A204.1 (cell line): ENCODE data around the gene NCOR1.
"Not testable (repeated sequence)": the region's sequence is repeated elsewhere in the genome, so short reads cannot be mapped to it uniquely, and the experiment has no call there.

Source experiments
- FAIRE-seq: peaks from 2 replicates; lab custom pipeline; 2012; peaks lifted over from hg19 to GRCh38; lab: Jason Lieb, UNC

Gene NCOR1

DNA sequence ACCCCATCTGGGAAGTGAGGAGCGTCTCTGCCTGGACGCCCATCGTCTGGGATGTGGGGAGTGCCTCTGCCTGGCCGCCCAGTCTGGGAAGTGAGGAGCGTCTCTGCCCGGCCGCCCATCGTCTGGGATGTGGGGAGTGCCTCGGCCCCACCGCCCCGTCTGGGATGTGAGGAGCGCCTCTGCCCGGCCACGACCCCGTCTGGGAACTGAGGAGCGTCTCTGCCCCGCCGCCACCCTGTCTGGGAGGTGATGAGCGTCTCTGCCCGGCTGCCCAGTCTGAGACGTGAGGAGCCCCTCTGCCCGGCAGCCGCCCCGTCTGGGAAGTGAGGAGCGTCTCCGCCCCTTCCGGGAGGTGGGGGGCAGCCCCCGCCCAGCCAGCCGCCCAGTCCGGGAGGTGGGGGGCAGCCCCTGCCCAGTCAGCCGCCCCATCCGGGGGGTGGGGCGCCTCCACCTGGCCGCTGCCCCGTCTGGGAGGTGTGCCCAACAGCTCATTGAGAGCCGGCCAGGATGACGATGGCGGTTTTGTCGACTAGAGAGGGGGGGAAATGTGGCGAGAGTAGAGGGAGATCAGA is 69.9 kb downstream of the NCOR1 start:
- not testable (repeated sequence) for FAIRE-seq

DNA sequence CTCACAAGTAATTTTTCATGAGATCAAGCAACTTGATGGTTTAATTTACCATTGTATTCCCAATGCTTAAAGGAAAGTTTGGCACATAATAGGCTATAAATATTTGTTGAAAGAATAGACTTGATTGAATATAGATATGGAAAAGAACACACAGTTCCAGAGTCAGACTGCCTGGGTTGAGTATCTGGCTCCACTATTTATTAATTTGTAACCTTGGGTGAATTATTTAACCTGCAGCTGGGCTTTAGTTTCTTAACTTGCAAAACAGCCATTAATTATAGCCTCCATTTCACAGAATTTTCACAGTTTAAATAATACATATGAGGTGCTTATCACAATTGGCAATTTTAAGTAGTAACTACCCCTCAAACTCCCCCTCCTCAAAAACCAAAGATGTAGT is 73.6 kb downstream of the NCOR1 start:
- FAIRE-seq, result no peak

DNA sequence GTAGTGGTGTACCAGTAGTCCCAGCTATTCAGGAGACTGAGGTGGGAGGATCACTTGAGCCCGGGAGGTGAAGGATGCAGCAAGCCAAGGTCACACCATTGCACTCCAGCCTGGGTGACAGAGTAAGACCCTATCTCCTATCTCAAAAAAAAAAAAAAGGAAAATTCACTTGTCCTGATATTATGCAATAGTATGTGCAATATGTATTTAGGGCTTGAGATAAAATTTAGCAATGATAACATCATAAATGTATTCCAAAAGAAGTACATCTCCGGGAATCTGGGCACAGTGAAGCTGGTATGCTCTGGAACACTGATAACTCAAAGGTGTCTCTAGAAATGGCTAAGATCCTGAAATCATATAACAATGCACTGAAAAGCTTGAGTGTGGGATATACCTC is 74.5 kb downstream of the NCOR1 start:
- no peak for FAIRE-seq

DNA sequence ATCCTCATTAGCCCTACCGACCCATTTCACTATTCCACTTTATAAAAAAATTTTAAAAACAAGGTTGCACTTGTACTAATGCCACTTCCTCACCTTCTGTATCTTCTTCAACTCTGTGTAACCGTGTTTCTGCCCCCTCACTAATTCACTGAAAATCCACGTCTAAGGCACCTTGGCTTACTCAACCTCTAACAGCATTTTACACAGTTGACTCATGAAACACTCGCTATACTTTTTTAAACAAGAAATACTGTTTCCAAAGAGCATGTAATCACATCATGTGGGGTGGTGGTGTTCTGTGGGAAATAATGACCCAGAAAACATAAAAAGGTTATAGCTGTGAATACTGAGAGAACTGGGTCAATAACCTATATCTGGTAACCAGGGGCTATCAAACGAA is 79.9 kb downstream of the NCOR1 start:
- FAIRE-seq, result no peak

DNA sequence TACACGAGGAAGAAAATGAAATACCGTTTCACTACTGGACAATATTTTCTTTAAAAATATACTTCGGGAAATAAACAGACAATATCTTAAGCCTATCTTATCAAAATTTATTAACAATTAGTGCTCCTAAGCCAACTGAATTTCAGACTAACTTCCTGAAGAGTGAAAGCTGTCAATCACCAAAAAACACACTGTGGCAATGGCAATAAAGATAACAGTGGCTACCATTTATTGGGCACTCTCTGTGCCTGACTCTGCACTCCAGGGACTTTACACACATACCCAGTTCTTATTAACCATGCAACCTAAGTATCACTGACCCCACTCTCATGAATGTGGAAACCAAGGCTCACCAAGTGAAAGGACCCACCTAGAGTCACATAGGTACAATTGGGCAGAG is 83.7 kb downstream of the NCOR1 start:
- FAIRE-seq, result no peak

DNA sequence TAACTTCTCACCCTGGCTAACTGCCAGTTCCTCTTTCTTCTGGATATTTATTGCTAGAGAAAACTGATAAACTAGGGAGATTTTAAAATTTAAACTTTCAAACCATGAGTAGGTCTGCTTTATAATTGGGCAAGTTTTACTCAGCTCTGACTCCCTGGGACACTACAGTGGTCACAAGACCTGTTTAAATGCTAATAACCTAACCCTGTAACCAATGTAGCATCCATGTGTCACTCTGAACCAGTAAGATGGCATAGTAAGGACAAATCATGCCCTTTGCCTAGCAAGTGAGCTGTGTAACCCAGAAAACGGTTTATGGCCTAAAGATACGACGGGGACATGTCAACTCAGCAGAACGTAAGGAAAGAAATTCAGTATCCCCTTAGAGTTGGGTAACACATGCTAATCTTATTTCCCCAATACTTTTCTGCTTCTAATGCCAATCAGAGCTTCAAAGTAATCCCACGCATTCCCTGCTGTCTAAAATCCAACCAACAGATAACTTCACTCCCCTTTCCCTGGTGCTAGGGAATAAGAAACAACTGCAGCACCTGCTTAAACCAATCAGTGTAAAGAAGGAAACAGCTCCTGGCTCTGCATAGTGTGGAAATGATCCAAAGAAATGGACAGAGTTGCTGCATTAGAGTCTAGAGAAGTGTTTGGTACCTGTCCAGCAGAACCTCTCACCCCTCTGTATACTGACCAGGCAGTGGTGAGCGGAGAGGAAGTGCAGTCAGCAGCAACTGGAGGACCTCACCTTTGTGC is 85.7 kb downstream of the NCOR1 start:
- FAIRE-seq, result no peak

DNA sequence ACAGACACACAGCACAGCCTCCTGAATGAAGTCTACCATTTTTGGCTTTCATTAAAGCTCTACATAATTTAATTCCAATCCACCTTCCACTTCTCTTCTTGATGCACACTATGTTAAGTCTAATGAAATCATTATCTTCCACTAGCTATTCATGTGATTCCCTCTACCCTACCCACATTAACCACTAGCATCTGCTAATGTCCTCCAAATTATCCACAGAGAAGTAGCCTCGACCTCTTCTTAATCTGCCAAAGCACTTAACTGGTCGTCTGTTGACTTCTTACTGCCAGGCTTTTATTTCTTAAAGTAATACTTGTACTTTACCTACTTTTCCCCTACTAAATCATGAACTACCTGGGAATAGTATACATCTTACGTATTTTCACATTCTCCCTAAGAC is 91.8 kb downstream of the NCOR1 start:
- no peak for FAIRE-seq

DNA sequence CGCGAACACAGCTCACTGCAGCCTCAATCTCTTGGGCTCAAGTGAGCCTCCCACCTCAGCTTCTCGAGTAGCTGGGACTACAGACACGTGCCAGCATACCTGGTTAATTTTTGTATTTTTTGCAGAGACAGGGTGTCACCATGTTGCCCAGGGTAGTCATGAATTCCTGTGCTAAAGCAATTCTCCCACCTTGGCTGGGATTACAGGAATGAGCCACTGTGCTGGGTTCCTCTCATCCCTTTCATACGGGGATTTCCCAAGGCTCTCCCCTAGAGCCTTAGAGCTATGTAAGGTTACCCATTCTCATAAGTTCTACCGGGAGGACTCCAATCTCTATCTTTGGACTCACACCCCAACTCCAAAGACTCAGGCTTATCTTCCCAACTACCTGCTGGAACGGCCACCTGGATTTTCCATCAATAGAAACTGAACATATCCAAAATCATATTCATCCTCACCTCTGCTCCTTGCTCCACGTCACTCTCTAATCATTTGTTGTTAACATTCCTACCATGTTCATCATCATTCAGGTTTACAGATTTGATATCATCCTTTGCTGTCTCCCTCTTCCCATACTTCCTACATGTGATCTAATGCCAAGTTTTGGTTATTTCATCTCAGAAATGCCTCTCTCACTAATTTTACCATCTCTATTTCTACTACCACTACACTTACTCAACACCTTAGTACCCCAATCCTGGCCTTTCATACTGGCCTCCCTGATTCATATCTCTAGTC is 92.5 kb downstream of the NCOR1 start:
- no peak for FAIRE-seq

DNA sequence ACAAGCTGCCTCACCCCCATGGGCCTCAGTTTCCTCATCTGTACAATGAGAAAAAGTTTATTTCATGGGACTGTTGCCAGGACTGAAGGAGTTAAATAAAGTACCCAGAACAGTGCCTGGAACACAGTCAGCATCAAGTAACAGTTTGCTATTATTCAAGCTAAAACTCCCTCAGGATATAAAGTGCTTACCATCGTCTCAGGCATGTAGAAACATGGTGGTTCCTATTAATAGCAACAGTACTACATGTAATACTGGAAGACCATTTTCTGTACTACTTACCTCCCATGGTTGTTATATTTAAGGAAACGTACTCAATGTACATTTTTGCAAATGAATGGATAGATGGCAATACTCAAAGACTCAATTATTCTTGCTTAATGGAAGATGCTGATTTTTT is 93.4 kb downstream of the NCOR1 start:
- no peak for FAIRE-seq

DNA sequence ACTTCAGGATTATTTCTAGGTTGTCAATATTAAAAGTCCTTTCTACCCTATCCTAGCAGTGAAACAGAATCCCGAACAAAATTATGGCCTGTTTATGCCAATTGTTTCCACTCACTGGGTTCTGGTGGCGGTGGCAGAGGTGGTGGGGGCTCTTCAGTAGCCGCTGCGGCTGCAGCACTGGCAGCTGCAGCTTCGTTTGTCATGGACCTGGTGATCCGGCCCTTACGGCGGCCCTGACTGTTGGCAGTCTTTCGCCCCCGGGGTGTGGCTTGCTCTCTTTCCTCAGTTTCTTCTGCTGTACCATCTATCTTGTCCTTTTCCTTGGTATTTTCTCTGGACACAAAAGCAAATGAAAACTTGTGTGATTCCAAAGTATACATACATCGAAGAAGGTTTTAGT is 94.4 kb downstream of the NCOR1 start:
- FAIRE-seq, result no peak

DNA sequence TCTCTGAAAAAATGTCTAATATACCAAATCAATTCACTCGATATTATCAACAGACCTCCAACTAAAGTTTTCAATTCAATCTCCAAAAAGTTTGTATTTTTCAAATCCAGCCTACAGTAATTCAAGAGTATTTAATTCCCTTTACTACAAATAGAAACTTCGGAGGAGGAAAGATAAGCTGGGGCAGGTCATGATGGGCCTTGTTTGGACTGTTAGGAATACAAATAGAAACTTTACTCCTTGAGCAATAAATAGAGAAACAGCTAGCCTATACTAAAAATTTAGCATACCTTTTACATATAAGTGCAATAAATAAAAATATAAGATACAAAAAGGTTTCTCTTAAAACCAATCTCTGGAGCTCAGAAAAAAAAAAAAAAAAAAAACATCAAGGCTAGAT is 98.2 kb downstream of the NCOR1 start:
- no peak for FAIRE-seq

DNA sequence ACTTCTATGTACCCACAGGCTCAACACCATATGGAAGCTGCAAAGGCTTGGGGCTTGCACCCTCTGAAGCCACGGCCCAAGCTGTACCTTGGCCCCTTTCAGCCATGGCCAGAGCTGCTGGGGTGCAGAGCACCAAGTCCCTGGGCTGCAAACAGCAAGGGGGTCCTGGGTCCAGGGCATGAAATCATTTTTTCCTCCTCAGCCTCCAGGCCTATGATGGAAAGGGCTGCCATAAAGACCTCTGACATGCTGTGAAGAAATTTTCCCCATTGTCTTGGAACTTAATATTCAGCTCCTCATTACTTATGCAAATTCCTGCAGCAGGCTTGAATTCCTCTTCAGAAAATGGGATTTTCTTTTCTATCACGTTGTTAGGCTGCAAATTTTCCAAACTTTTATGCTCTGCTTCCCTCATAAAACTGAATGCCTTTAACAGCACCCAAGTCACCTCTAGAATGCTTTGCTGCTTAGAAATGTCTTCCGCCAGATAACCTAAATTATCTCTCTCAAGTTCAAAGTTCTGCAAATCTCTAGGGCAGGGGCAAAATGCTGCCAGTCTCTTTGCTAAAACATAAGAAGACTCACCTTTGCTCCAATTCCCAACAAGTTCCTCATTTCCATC is 100.1 kb downstream of the NCOR1 start:
- not testable (repeated sequence) for FAIRE-seq

DNA sequence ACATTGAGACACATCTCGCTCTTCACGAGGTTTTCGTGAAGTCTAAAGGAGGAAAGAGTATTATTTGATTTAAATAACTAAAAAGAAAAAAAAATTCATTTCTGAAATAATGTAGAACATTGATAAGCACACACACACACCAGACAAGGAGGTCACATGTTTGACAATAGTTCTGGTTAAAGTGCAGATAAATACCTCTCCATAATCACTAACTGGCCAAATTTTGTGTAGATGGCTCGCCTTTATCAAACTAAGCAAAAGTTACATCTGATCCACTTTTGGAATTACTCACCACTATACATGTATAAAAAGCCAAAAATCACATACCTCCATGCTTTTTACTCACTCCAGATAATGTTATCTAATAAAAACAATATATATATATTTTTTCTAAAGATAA is 106.5 kb downstream of the NCOR1 start:
- FAIRE-seq, result no peak

DNA sequence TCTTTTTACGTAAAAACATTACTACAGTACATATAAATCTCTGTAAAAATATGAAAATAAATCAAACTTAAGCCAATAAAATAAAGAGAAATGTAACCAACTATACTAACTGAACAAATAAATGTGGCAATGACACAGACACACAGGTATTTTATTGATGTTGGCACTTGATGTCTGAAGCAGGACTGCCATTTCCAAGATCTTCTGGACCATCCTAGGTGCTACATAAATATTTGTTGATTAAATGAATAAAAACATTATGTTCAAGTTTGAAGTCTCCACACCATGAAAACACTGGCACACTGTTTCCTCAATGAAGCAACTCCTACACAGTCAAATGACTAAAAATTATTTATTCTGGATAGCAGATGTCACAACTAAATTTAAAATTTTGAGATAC is 106.9 kb downstream of the NCOR1 start:
- FAIRE-seq, result no peak

DNA sequence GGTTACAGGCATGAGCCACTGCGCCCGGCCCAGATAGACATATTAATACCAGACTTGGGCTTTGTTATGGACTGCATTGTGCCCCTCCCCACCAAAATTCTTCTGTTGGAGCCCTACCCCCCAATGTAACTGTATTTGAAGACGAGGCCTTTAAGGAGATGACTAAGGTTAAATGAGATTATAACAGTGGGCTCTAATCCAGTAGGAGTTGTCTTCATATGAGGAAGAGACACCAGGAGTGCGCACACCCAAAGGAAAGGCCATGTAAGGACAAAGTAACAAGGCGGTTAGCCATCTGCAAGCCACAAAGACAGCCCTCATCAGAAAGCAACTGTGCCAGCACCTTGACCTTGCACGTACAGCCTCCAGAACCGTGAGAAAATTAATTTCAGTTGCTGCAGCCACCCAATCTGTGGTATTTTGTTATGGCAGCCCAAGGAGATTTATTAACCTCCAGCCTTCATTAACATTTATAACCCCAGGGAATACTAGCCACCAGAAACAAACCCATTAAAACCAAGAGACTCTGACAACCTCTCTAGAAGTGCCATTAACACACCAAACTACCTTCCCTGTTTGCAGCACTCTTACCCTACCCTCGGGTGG is 108.1 kb downstream of the NCOR1 start:
- no peak for FAIRE-seq

DNA sequence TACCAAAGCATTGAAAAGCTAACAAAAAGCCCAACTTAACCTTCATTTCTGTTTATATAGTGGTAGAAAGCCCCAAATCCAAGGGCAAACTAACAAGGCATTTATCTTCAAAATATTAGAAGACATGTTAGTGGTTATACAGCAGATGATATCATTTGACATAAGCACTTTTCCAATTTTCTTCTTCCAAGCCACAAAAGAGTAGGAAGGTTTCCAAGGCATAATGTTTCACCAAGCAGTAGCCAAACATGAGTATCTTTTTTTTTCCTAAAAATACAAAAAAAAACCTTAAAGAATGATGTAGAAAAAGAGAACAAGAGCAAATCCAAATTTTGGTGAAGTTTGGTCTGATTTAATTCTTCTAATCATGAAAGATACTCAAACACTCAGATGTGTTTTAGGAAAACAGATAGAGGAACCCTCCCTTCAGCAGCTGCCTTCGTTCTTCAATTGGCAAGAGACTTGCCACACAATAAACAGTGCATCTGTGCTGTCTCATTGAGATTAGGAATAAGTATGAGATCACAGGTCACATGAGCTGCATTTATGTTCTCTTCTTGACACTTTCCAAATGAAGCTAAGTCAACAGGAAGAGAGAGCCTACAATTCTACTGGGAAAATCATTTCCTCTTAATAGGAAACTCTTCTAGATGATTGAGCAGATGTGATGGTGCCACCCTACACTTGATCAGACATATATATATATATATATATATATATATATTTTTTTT is 109.0 kb downstream of the NCOR1 start:
- FAIRE-seq, result no peak

DNA sequence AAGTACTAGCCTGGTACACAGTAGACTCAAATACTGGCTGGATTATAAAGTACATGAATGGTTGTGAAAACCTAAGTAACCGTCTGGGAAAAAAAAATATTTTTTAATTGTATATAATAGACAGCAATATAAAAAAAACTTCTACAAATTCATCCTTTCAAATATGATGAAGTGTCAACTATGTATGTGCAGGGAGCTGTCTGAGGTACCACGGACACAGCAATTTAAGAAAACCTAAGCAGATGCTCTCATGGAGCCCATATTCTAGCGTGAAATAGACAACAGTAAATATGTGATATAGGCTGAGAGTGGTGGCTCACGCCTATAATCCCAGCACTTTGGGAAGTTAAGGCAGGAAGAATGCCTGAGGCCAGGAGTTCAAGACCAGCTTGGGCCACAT is 111.1 kb downstream of the NCOR1 start:
- FAIRE-seq, result no peak

DNA sequence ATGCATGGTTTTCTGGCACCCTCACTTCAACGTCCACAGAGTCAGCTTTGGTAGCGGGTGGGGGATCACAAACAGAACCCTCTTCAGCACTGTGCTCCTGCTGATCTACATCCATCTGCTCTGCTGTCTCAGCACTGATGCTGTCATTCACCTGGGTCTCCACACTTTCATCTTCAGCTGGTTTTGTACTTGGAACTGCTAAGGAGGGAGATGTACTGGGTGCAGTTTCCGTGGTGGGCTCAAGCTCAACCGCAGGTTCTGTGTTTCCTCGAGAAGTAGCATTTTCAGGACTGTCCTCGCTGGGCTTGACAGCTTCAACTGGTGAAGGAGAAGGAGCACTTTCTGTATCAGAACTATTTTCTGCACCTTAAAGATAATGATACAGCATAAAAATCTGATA is 113.9 kb downstream of the NCOR1 start:
- no peak for FAIRE-seq

DNA sequence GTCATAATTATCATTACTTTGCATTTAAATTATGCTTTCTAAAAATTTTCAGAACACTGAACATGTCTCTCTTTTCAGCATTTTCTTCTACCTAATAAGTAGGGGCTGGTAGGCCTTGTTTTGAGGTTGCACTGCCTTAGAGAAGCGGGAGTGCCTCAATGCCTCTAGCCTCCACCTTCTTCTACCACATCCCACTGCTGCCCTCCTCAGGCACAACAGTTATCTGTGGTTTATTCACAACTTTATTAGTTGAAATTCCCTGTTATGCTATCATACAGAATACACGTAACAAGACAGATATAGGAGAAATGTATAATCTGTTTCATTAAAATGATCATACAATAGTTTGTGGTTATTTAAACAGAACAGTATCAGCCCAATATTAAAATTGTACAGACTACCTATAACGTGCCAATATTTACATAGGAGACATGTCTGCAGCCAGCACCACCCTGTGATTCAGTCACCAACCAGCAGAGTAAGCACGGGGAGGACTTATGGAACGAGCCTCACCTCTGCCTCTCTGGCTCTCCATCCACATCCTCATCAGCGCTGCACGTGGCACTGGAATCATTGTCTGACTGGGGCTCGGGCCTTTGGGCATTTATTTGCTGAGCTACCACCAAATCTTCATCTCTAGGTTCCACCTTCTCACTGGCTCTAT is 114.5 kb downstream of the NCOR1 start:
- FAIRE-seq, result no peak

DNA sequence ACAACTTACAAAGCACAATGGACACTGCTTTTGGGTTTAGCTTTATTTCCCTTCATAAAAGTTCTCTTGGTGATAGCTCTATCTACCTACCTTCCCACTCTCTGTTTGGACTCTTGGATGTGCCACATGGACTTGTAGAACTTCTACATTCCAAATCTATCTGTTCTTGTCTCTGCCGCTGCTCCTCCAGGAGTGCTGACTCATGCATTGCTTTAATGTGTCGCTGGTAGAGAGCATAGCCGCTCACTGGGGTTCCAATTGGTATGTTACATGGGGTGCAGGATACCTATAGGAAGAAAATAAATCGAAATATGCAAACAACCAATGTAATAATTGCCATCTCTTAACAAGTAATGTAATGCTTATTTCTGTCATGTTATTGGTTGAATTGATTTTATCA is 123.6 kb downstream of the NCOR1 start:
- no peak for FAIRE-seq

DNA sequence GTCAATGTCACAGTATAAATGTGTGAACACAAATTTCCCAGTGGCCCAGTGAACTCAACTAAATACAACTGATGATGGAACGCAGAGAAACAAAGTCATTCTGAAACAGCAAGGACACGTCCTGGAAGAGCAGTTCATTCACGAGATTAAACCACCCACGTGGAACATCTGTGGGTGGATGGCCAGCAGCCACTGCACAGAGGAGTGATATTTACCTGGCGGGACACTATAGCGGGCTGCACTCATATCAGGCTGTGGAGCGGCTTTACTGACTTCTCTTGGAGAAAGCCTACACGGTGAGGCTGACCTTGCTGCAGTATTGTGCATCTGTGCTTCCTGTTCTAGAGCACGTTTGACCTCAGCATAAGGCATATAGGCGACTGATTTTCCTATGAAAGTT is 128.4 kb downstream of the NCOR1 start:
- no peak for FAIRE-seq
